Thymus (tissue), 11 donors: ENCODE measurements around the gene GGTLC3. TPM values are rescaled to one million over a fixed set of nuclear protein-coding genes. Genes with fewer than 3 reads are reported as not detected.
"Not testable (repeated sequence)": the region's sequence is repeated elsewhere in the genome, so short reads cannot be mapped to it uniquely, and the experiment has no call there.

Source experiments
- DNase-seq, 9 donors: peaks; one replicate each; pipeline ENCODE4 v3.0.0-alpha.2; 2013; ENCODE audit warnings: low spot score in 9 of 9, low read depth in 6 of 9, missing footprints in 1 of 9
- H3K27ac ChIP-seq, 2 donors: one replicate each; pipeline ENCODE4 v1.5.1; 2013; ENCODE audit warnings: control low read depth in 1 of 2, low read depth in 1 of 2, low read length in 1 of 2, mild to moderate bottlenecking in 1 of 2, moderate library complexity in 1 of 2
- H3K27me3 ChIP-seq, 2 donors: one replicate each; pipeline ENCODE4 v1.5.1; 2013; ENCODE audit warnings: low read length in 1 of 2; ENCODE audit not compliant: control insufficient read depth in 2 of 2, insufficient read depth in 1 of 2
- H3K36me3 ChIP-seq, 2 donors: one replicate each; pipeline ENCODE4 v1.5.1; 2013; ENCODE audit warnings: low read length in 1 of 2, mild to moderate bottlenecking in 1 of 2, moderate library complexity in 1 of 2; ENCODE audit not compliant: control insufficient read depth in 2 of 2, insufficient read depth in 2 of 2
- H3K4me1 ChIP-seq, 2 donors: one replicate each; pipeline ENCODE4 v1.5.1; 2013; ENCODE audit warnings: low read length in 2 of 2; ENCODE audit not compliant: control insufficient read depth in 2 of 2, insufficient read depth in 2 of 2
- H3K4me3 ChIP-seq, 2 donors: one replicate each; pipeline ENCODE4 v1.5.1; 2013; ENCODE audit warnings: low read length in 2 of 2, control low read depth in 1 of 2, mild to moderate bottlenecking in 1 of 2
- H3K9me3 ChIP-seq, 2 donors: one replicate each; pipeline ENCODE4 v1.5.1; 2013; ENCODE audit warnings: low read length in 1 of 2, mild to moderate bottlenecking in 1 of 2; ENCODE audit not compliant: control insufficient read depth in 2 of 2, insufficient read depth in 1 of 2
- WGBS: extraction: QIAGEN DNeasy Blood & Tissue Kit; methylation state at CpG from one replicate; pipeline ENCODE4 v1.1.7; 2013; 5-methylcytosine and 5-hydroxymethylcytosine counted together
- polyA plus RNA-seq: library from polyadenylated mRNA; stranded (reverse); fragments of 200-250 nt; gene quantifications from one replicate; pipeline ENCODE4 v1.2.3, GENCODE V29; 2013
- total RNA-seq: library from RNA; stranded (reverse); fragments of 120-200 nt; gene quantifications from one replicate; pipeline ENCODE4 v1.2.4, GENCODE V29; 2013
- donor health status: healthy.

Gene GGTLC3
- total and polyA plus RNA-seq, 2 donors, result 0.07 TPM; not detected in 1

DNA sequence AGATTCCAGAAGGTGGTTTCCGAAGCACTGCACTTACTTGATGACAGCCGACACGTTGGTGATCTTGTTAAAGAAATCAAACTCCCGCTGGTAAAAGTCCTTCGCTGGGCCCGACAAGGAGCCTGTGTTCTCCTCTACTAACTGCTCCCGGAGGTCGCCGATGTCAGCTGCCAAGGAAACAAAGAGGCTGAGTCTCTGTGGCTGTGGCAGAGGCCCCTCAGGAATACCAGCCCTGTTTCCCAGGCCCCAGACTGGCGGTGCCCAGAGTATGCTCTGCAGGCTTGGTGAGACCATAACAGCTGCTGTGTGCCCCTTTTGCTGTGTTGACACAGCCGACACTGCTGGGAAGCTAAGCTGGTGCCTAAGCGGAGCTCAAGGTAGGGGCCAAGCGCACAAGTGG lies 26.7 kb upstream of the GGTLC3 start:
- not testable (repeated sequence) for H3K27ac ChIP-seq, H3K27me3 ChIP-seq, DNase-seq, H3K36me3 ChIP-seq, H3K4me1 ChIP-seq, H3K9me3 ChIP-seq, H3K4me3 ChIP-seq
- WGBS, result 97% methylated on average over 9 of the region's 13 CpGs

DNA sequence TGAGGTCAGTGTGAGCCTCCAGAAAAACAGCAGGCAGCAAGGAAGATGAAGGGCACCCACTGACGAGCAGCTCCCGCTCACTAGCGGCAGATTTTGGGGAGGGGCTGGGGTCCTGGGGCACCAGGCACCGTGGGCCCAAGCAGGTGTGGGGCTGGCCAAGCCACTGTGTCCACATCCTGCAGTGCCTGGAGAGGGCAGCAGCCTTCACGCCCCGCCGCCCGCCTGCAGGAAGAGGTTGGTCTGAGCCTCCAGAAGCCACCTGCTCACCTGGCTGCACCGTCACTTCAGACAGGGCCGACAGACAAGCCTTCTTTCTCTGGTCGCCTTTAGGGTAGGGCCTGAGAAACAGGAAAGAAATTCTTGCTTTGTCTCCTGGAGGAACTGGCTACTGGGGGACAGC lies 25.4 kb upstream of the GGTLC3 start:
- H3K27me3 ChIP-seq, H3K4me3 ChIP-seq, H3K4me1 ChIP-seq, H3K27ac ChIP-seq, H3K36me3 ChIP-seq, DNase-seq, H3K9me3 ChIP-seq: not testable (repeated sequence)
- no CpG with 5 or more reads among the region's 11 CpGs for WGBS

DNA sequence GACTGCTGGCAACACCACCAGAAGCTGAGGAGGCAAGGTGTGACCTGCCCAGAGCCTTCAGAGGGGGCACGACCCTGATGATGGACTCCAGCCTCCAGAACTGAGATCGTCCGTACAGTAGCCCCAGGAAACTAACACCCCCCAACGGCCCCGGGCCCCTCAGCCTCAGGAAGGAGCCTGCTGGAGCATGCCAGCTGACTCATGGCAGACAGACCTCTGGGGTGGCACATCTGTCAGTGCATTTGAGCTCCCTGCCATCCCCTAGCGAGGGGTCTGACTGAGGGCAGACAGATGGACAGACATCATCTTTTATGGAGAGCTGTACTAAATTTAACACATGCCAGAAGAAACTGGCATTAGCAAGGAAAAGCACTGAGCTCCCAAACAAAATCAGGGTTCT lies 22.0 kb upstream of the GGTLC3 start:
- not testable (repeated sequence) for H3K9me3 ChIP-seq, H3K4me3 ChIP-seq, H3K36me3 ChIP-seq, H3K27me3 ChIP-seq, H3K4me1 ChIP-seq, DNase-seq, H3K27ac ChIP-seq
- WGBS, result over 99% methylated on average over 5 of the region's 6 CpGs

DNA sequence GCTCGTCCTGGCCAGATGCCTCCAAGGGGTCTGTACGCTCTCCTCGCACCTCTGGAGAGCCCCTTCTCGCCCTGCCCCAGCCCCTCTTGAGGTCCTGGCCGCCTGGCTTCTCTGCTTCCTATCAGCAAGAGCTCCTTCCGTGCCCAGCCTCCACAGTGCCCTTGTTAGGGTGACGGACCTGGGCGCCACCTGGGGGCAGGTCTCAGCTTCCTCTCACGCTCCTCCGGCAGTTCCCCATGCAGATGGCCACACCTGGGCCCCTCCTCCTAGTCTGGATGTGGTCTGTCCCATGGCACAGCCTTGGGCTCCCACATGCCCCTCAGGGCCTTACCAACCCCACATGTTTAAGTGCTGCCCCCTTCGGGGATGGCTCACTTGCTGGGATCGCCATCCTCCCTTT lies 16.4 kb upstream of the GGTLC3 start:
- H3K4me1 ChIP-seq, result not testable (repeated sequence)

DNA sequence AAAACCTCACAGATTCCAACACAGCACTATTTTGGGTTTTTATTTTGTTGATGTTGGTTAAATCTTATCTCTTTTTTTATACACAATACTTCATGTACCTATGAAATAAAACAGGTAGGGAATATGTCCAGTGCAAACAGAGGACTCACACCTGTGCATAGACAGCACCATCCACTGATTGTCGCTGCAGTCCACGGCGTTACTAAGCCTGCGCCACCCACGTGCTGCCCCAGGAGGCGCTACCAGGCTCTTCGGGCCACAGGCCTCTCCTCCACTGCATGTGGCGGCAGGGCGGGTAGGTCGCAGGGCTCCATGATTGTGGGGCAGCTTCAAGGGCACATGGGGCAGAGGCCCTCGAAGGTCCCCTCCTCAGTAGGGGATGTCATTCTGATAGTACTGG lies 15.7 kb upstream of the GGTLC3 start:
- not testable (repeated sequence) for H3K27ac ChIP-seq, H3K27me3 ChIP-seq, H3K4me3 ChIP-seq, H3K4me1 ChIP-seq, H3K9me3 ChIP-seq, DNase-seq, H3K36me3 ChIP-seq
- no CpG with 5 or more reads among the region's 11 CpGs for WGBS

More for the DNA sequence above, 16.4 kb upstream of the GGTLC3 start:
- H3K4me3 ChIP-seq, H3K36me3 ChIP-seq, DNase-seq, H3K27me3 ChIP-seq, H3K9me3 ChIP-seq, H3K27ac ChIP-seq: not testable (repeated sequence)
- WGBS, result no CpG with 5 or more reads among the region's 12 CpGs

DNA sequence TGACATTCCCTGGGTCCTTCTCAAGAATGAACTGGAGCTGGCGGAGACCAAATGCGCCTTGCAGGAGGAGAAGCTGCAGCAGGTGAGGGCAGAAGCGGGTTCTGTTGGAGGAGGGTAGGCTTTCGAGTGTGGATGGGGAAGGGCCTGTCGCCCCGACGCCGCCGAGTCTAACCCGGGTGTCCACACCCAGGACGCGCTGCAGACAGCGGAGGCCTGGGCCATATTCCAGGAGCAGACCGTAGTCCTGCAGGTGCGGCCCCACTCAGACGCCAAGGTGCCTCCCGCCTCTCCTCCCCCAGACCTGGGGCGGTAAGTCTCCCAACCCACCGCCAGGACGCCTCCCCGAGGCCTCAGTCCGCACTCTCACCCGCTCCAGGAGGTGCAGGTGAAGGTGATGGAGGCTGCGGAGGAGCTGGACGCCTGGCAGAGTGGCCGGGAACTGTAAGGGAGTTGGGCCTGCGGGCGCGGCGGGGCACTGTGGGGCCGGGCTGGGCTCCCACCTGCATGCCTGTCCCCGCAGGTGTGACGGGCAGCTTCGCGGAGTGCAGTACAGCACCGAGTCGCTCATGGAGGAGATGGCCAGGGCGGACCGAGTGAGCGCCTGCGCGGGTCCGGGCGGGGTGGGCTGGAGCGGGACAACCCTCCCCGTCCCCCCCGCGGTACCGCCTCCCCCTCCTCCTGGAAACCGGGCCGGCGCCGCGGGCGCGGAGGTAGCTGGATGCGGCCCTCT lies 11.6 kb upstream of the GGTLC3 start:
- H3K4me3 ChIP-seq, H3K27ac ChIP-seq, H3K4me1 ChIP-seq, DNase-seq, H3K9me3 ChIP-seq, H3K27me3 ChIP-seq, H3K36me3 ChIP-seq: not testable (repeated sequence)
- 2% methylated on average over 11 of the region's 57 CpGs for WGBS

DNA sequence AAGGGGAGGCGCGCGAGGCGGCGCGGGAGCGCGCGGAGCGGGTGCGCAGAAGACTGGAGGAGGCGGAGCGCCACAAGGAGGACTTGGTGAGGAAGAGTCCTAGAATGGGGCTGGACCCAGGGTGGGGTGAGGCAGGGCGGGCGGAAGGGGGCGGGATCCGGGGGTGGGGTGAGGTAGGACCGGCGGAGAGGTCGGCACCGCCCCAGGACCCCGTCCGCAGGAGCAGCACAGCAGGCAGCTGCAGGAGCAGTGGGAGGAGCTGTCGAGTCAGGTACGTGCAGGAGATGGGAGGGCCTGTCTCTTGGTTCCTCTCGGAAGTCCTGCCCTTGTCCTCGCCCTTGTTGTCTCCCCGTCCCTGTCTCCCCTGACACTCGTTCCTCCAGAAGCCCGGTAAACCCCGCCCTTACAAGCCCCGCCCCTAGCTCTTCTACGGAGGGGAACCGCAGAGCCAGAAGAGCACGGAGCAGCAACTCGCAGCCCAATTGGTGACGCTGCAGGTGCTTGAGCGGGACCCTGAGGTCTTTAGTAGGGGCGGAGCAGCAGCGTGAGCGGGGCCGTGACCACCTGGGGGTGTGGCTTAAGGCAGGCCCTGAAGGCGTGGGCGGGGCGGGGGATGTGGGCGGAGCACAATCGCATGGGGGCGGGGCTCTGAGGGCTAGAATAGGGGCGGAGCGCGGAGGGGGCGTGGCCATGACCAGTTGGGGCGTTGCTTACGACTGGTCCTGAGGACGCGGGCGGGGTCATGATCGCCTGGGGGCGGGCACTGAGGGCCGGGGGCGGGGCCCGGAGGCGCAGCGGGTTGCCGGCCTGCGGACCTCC lies 10.8 kb upstream of the GGTLC3 start:
- H3K9me3 ChIP-seq, H3K4me1 ChIP-seq, H3K4me3 ChIP-seq, H3K36me3 ChIP-seq, H3K27me3 ChIP-seq: not testable (repeated sequence)
- DNase-seq, result peak in 8 of 9 donors; percentile 0 to 61 (median 28)
- WGBS, result 1% methylated on average over 22 of the region's 66 CpGs
- H3K27ac ChIP-seq, result peak overlapping the region in 1 of 2 donors; percentile 81

DNA sequence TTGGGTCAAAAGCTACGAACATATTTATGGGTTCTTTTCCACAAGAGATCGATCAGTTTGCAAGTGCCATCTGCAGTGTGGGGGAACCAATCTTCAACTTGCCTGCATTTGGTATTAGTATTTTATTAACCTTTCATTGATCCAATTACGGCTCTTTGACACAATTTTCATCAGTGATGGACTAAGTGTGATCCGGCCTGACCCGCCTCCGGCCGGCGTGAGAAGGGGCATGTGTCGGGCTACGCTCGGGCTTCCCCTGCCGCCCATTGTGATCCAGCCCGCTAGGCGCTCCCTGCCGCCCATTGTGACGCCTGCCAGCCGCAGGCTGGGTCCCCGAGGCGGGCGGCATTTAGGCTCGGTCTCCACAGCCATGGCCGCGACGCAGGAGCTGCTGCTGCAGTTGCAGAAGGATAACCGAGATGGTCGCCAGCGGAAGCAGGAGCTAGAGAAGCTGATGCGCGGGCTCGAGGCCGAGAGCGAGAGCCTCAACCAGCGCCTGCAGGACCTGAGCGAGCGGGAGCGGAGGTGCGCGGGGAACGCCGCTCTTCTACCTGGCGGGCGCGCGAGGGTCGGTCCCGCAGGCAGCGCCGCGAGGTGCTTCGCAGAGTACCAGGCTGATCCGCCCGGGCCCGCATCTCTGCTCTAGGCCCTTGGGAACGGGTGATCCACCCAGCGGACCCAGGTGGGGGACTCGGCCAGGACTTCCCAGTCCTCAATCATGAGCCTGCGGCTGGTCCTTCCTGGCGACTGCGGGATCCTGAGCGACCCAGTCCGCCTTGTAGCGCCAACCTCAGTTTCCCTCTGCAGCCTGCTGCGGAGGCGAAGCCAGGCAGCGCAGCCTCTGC lies 10.0 kb upstream of the GGTLC3 start, which contains the start of gene TMEM191B:
TMEM191B (plus strand) TSS at position 51 of the 845 bp plus-strand sequence; CDS start at position 230, 179 bp downstream.
- H3K27me3 ChIP-seq, H3K4me1 ChIP-seq, H3K36me3 ChIP-seq, H3K9me3 ChIP-seq, DNase-seq: not testable (repeated sequence)
- Histone ChIP-seq H3K4me3 (peak within 1 kb of the TSS in 1 of 2 donors; percentile 33), H3K27ac (peak within 1 kb of the TSS in 1 of 2 donors; percentile 81)
- WGBS, result no CpG with 5 or more reads among the region's 65 CpGs

DNA sequence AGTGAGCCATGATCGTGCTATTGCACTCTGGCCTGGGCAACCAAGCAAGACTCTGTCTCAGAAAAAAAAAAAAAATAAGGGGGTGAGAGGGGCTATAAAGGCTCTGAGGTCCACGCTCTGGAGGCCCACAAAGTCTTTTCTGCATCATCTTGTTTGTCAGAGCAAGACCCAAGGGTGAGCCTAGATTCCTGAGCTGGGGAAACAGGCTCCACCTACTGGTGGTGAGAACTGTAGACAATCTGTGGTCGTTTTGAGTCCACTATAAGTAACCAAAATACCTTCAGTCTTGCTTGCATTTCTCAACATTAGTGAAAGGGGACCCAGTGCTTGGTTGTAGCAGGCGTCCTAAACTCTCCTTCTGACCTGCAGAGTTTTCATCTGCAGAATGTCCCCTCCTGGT lies 5.4 kb upstream of the GGTLC3 start:
- not testable (repeated sequence) for H3K36me3 ChIP-seq, H3K27ac ChIP-seq, DNase-seq, H3K4me1 ChIP-seq, H3K4me3 ChIP-seq, H3K27me3 ChIP-seq, H3K9me3 ChIP-seq
- WGBS, result no CpG with 5 or more reads among the region's 4 CpGs
